ENCODE data around the gene PDE5A.
"Not testable (repeated sequence)": the region's sequence is repeated elsewhere in the genome, so short reads cannot be mapped to it uniquely, and the experiment has no call there.

PDE5A gene

DNA sequence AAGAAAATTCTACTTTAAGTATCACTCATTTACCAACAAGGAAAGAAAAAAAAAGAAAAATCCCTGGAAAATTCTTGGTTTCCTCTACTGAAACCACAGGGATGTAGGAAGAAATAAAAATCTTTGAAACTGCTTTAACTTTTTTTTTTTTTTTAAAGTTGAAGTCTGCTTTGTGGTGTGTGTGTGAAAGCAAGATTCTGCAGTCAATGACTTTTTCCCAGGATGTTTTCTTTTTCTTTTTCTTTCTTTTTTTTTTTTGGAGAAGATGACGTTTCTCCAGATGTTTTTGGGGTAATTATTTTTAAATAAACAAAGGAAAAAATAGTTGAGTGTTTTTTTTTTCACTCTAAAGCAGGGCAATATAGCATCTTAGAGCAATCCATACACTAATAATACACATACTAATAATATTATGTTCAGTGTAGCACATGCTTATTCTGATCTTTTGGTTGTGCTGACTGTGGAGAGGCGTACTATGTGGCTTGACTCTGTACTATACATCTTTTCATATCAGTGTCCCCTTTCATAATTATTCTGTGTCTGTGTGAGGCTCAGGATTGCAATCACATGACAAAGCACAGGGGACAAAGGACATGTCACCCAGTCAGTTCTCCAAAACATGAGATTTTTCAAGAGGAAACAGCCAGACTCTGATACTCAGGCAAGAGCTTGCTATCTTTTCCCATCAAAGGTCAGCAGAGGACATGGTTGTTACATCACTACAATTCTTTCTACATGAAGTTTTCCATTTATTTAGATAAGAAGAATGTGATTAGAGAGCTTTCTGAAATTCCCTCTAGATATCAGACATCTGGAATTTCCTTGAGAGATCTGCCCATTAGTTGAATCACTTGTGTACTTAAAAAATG, 111.0 kb downstream of the PDE5A start:
- DNase-seq, result no peak

GRCh38 chr4:119512398-119512797, 116.2 kb downstream of the PDE5A start:
- DNase-seq, result no peak

- DNase-seq, result no peak
Measured at GRCh38 chr4:119510395-119511149, 118.0 kb downstream of the PDE5A start.

DNA sequence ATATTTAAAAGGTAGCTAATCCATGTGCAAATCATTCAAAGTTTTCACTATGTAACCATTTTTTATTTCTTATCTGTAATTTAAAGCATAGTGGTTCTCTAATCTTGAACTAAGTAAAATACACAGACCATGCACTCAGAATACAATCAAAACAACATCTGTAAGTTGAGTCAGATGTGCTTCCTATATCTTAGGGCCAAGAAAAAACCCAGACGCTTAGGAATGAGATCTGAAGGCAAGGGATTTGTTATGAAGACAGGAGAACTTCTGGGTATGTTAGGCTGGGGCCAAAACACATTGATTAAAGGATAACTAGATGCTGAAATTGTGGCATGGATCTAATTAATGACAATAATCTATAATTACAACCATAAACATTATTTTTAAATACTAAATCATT, 120.3 kb downstream of the PDE5A start:
- DNase-seq, result no peak

- DNase-seq, result no peak
Measured at GRCh38 chr4:119506806-119507205, 121.8 kb downstream of the PDE5A start.

DNA sequence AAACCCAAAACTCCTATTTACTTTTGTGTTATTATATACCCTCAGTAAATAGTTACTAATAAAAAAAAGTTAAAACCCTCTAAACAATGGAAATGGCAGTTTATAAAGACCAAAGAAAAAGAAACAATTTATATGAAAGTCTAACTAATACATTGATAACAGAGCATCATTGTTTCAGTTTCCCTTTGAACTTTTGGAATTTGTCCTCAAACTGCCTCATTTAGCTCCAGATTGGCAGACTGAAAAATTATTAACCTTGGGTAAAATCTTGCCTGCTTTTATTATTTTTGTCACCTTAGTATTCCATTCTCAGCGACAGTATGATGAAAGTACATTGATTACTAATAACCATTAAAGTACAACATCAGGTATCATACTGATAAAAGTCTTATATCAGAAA, 124.0 kb downstream of the PDE5A start:
- no peak for DNase-seq

DNA sequence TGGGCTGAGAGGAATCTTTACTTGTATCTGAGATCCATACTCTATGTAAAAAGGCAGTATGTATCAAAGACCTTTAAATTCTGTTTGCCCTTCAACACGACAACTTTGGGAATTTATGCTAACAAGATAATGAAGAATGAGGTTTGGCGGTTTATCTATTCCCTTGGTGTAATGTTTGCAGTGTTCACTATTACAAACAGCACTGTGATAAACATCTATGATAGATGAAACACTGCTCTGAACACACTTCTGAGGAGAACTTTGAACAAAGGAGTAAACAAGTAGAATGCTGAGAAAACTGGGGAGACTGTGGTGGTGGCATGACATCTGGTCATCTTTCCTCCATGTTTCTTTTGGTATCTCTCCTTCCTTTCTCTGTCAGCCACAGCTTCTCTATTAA, 126.9 kb downstream of the PDE5A start:
- no peak for DNase-seq

DNA sequence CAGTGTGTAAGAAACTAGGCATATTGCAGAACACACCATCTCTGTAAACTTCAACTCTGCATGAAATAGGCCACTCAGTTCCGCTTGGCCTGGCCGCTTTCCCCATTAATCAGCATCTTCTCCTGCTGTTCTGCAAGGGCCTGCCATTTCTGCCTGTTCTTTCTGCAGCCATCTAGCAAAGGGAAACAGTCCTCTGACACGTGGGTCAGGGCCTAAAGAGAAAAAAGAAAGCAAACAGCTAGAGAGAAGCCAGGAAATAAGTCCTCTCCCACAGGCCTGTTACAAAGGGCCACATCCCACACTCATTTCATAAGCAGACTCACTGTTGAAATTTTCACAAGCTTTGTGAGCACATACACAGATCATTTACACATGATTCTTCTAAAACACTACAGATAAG, 130.1 kb downstream of the PDE5A start:
- no peak for DNase-seq

DNA sequence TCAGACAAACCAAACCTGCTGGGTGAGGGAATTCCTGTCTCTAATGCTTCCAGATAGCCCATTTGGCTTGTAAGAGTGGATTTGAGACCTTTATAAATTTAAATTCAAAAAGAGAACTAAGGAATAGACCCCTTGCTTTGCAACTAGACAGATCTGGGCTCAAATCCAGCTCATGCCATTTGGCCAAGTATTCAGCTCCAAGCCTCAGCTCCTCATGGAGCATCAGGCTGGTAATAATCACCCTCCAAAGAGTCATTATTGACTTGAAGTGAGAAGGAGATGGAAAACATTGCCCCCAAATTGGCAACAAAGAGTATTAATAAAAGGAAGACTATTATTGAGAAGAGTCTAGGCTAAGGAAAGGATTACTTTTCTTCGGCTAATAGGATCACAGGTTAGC, 134.7 kb downstream of the PDE5A start:
- DNase-seq, result no peak

DNA sequence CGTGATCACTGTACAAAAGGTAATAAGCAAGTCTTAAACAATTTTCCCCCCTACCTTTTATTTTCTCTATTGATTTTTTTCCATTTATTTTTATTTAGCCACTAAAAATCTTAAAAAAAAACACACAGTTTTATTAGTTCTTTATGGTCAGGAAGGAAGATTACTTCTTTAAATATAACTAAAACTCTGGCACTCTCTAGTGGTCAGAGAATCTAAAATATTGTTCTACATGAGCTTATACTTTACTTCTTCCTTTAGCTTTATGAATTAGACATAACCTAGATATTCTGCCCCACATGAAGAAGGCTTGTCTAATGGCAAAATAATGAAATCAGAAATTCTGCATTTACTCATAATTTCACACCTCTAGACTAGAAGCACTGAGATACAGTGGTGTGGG, 135.2 kb downstream of the PDE5A start:
- no peak for DNase-seq

GRCh38 chr4:119490335-119490734, 138.3 kb downstream of the PDE5A start:
- no peak for DNase-seq

- no peak for DNase-seq
Measured at GRCh38 chr4:119489305-119489704, 139.3 kb downstream of the PDE5A start.

- DNase-seq, result no peak
Measured at GRCh38 chr4:119480331-119480730, 148.3 kb downstream of the PDE5A start.

DNA sequence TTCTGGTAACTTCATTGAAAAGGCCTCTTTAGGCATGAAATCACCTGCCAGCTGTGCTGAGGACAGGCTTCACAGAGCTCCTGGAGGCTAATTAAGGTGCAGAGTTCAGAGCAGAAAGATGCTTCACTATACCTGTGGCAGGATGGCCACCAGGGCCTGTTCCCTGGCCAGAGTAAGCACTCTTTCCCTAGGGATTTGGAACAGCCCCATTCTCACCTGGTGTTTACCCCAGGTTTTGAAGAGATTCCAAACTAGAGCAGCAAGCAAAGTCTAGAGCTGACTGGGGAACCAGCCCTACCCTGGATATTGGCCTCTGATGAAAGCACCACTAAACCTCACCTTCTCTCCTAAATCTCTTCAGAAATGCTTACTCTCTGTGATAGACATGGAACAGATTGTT, 148.8 kb downstream of the PDE5A start:
- DNase-seq, result no peak

- no peak for DNase-seq
Measured at GRCh38 chr4:119479180-119479808, 149.3 kb downstream of the PDE5A start.

DNA sequence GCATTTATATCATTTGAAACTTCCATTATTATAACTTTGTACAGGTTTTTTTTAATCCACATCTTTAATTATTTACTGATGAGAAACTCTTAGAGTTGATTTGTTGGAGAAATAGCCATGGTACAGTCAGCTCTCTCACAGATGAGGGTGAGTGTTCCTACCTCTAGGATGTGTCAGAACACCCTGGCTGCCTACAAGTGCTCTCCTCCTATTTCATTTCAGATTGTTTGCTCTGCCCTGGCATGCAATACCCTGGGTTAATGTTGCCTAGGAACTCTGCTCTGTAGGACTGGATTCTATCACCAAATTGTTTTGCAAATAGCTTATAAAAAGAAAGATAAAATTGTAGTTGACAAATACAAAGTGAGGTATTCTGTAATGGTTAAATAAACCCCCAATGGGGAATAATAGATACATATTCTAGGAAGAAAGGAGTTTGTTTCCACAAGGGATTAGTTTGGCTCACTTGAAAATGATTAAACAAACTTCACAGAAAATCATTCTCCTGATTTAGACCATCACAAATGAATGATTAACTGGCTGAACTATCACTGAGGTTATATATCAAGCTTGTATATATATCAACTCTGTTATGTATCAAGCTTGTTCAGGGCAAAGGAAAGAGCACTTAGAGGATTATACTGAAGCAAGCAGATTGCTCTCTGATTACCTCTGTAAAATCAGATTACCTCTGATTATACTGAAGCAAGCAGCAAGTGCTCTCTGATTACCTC, 150.0 kb downstream of the PDE5A start:
- no peak for DNase-seq

- no peak for DNase-seq
Measured at GRCh38 chr4:119477412-119478053, 151.1 kb downstream of the PDE5A start.

- no peak for DNase-seq
Measured at GRCh38 chr4:119471259-119471658, 157.3 kb downstream of the PDE5A start.

- not testable (repeated sequence) for DNase-seq
Measured at GRCh38 chr4:119470737-119471063, 157.9 kb downstream of the PDE5A start.

- not testable (repeated sequence) for DNase-seq
Measured at GRCh38 chr4:119470021-119470736, 158.4 kb downstream of the PDE5A start.

DNA sequence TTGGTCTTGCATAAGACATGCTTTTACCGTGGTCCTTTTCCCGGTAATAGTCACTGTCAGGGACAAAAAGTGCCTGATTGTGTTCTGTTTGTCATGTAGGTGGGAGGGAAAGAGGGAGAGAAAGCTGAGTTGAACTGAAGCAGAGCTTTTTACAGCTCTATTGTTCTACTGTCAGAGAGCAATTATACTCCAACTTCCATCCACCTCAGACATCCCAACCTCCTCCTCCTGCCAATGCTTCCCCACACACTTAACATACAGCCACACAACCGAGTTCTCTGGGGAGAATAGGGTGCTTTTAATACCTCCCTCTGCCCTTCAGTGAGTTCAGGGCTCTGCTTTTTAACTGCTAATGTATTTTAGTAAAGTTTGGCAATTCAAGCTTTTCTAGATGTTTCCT, 159.6 kb downstream of the PDE5A start:
- DNase-seq, result not testable (repeated sequence)

- peak in 1 of 2 donors; percentile 24 for DNase-seq
Measured at GRCh38 chr4:119462733-119463132, 165.9 kb downstream of the PDE5A start.
